HepG2 (cell line): Measurements from ENCODE around the gene SLAMF9. TPM values are rescaled to one million over a fixed set of nuclear protein-coding genes. Genes with fewer than 3 reads are reported as not detected.
A peak's percentile ranks its signal among the peaks of the same experiment; 100 is the strongest.

Experiments
- ARNT ChIP-seq: fragments of 450-650 bp; IDR thresholded peaks from 2 replicates; pipeline ENCODE4 v1.6.1; 2017
- CBX2 ChIP-seq, 2 experiments: fragments of 200-600 bp in 1 of 2; sonication (generic); formaldehyde crosslinking in 1 of 2; IDR thresholded peaks; 2 replicates each; pipeline versions ENCODE4 v1.7.0 to v1.8.1; 2018 to 2022; ENCODE audit warnings: low read depth in 2 of 2, low read length in 1 of 2, mild to moderate bottlenecking in 1 of 2, missing genetic modification reagents in 1 of 2
- CCAR2 ChIP-seq: fragments of 200-400 bp; formaldehyde crosslinking; optimal IDR thresholded peaks from 2 replicates; pipeline ENCODE3; 2018; ENCODE audit warnings: low read depth, mild to moderate bottlenecking, low read length, moderate library complexity
- ETS1 ChIP-seq: sonication (generic); formaldehyde crosslinking; IDR thresholded peaks from 2 replicates; pipeline ENCODE4 v1.4.0; 2020; ENCODE audit warnings: missing genetic modification reagents
- HMGA1 ChIP-seq: sonication (generic); formaldehyde crosslinking; conservative IDR thresholded peaks from 2 replicates; pipeline ENCODE4 v1.4.0; 2020; ENCODE audit warnings: missing genetic modification reagents
- HMGXB3 ChIP-seq: sonication (generic); formaldehyde crosslinking; IDR thresholded peaks from 2 replicates; pipeline ENCODE4 v1.4.0; 2020; ENCODE audit warnings: missing genetic modification reagents, borderline replicate concordance
- HMGXB4 ChIP-seq, 2 experiments: sonication (generic) in 1 of 2; formaldehyde crosslinking in 1 of 2; IDR thresholded peaks; 2 replicates each; pipeline versions ENCODE4 v1.4.0 to v1.6.1; 2018 to 2020; ENCODE audit warnings: missing genetic modification reagents in 2 of 2, borderline replicate concordance in 1 of 2, low read depth in 1 of 2, mild to moderate bottlenecking in 1 of 2, missing biosample characterization in 1 of 2
- MAFG ChIP-seq: sonication (generic); formaldehyde crosslinking; IDR thresholded peaks from 2 replicates; pipeline ENCODE4 v1.5.1; 2020; ENCODE audit warnings: mild to moderate bottlenecking, missing genetic modification reagents
- MED1 ChIP-seq: sonication (generic); formaldehyde crosslinking; IDR thresholded peaks from 2 replicates; pipeline ENCODE4 v1.4.0; 2020; ENCODE audit warnings: missing genetic modification reagents
- MTF1 ChIP-seq: sonication (generic); formaldehyde crosslinking; IDR thresholded peaks from 2 replicates; pipeline ENCODE4 v1.5.0; 2020; ENCODE audit warnings: missing genetic modification reagents
- NR0B2 ChIP-seq: sonication (generic); formaldehyde crosslinking; IDR thresholded peaks from 2 replicates; pipeline ENCODE4 v1.4.0; 2020; ENCODE audit warnings: mild to moderate bottlenecking, missing genetic modification reagents
- PHB2 ChIP-seq: fragments of 450-650 bp; IDR thresholded peaks from 2 replicates; pipeline ENCODE4 v1.6.1; 2018; ENCODE audit not compliant: partially characterized antibody
- RARA ChIP-seq: IDR thresholded peaks from 2 replicates; pipeline ENCODE4 v1.6.1; 2016; ENCODE audit warnings: missing genetic modification reagents, missing compliant biosample characterization
- SRSF4 ChIP-seq: fragments of 200-400 bp; formaldehyde crosslinking; IDR thresholded peaks from one replicate; pipeline ENCODE4 v1.6.1; 2018; ENCODE audit warnings: mild to moderate bottlenecking, low read depth, low read length, moderate library complexity; ENCODE audit not compliant: poor library complexity, severe bottlenecking
- TSC22D2 ChIP-seq: sonication (generic); formaldehyde crosslinking; IDR thresholded peaks from 2 replicates; pipeline ENCODE4 v1.5.1; 2020; ENCODE audit warnings: missing genetic modification reagents, mild to moderate bottlenecking, borderline replicate concordance
- ZNF24 ChIP-seq: fragments of 450-650 bp; IDR thresholded peaks from 2 replicates; pipeline ENCODE4 v1.6.1; 2017; ENCODE audit warnings: antibody characterized with exemption, mild to moderate bottlenecking
- ZNF275 ChIP-seq: sonication (generic); formaldehyde crosslinking; IDR thresholded peaks from 2 replicates; pipeline ENCODE4 v1.8.0; 2022; ENCODE audit warnings: missing genetic modification reagents, mild to moderate bottlenecking, inconsistent platforms, borderline replicate concordance
- ZNF460 ChIP-seq: sonication (generic); formaldehyde crosslinking; IDR thresholded peaks from 2 replicates; pipeline ENCODE4 v1.5.1; 2020; ENCODE audit warnings: missing genetic modification reagents, mild to moderate bottlenecking, borderline replicate concordance
- ZUFSP ChIP-seq: sonication (generic); formaldehyde crosslinking; IDR thresholded peaks from 2 replicates; pipeline ENCODE4 v1.9.0; 2021; ENCODE audit warnings: missing genetic modification reagents, mild to moderate bottlenecking, borderline replicate concordance
- polyA plus RNA-seq, 8 experiments: library from polyadenylated mRNA; depleted of rRNA in 3 of 8; stranded (reverse) in 7 of 8; unstranded in 1 of 8; fragments of >200 nt; fragmentation: Illumina TruSeq in 4 of 8; extraction: Trizol in 4 of 8; gene quantifications; 2 replicates each; pipeline versions ENCODE4 v1.2.1 to v1.2.3, GENCODE V29; 2011 to 2016; ENCODE audit warnings: low read depth in 4 of 8, missing spikeins in 1 of 8, mixed read lengths in 1 of 8; ENCODE audit not compliant: insufficient read depth in 1 of 8
- total RNA-seq, 5 experiments: library from RNA; depleted of rRNA; stranded (reverse); fragments of >200 nt; fragmentation: Illumina TruSeq; extraction: Trizol; gene quantifications; 2 replicates each; pipeline ENCODE4 v1.2.3, GENCODE V29; 2016; ENCODE audit warnings: low read depth in 1 of 5

SLAMF9 gene
- total and polyA plus RNA-seq, 2 of the 13 experiments (the other 11 are each of a cell fraction or from before 2014, with no cell fraction given), result 0.82 TPM; not detected in 1

- TF ChIP-seq ZUFSP (no peak), MTF1 (CRISPR knock-in tag) (no peak), HMGXB3 (CRISPR knock-in tag) (no peak), ETS1 (no peak), ZNF24 (no peak), MAFG (CRISPR knock-in tag) (no peak), RARA (CRISPR knock-in tag) (peak; percentile 84), MED1 (peak; percentile 47), HMGXB4 (CRISPR knock-in tag; IDR thresholded peaks at IDR 0.05; ENCODE audit: borderline replicate concordance in 1 of 2, low read depth in 1 of 2) (no peak), HMGA1 (CRISPR knock-in tag) (no peak), SRSF4 (no peak), PHB2 (no peak), ZNF460 (CRISPR knock-in tag) (no peak), ARNT (no peak), TSC22D2 (CRISPR knock-in tag) (no peak), ZNF275 (CRISPR knock-in tag) (no peak), CCAR2 (no peak), CBX2 (IDR thresholded peaks at IDR 0.05; ENCODE audit: low read depth, low read length) (no peak), CBX2 (CRISPR knock-in tag; IDR thresholded peaks at IDR 0.05; ENCODE audit: low read depth) (no peak), NR0B2 (CRISPR knock-in tag) (no peak)
These were observed 16.9 kb upstream of the SLAMF9 start (continued) for GRCh38 chr1:159970932-159971342.
